Activated T-helper 2 cell treated with anti-CD3 and anti-CD28 coated beads, Interferon-gamma antibody, Interleukin-2, Interleukin-4, amounts not matched to agents 10 μg/mL and 5 μg/mL and 100 μg/mL, durations not matched to agents 14 hours and 24 hours and 36 hours (primary cell): ENCODE results near the gene PLCL1. TPM values are rescaled to one million over a fixed set of nuclear protein-coding genes. Genes with fewer than 3 reads are reported as not detected.

ENCODE experiments used
- DNase-seq: peaks from one replicate; pipeline ENCODE4 v3.0.0; 2021; ENCODE audit warnings: low spot score
- H3K27ac Mint-ChIP-seq: one replicate; pipeline ENCODE4 v1.8.0; 2021; ENCODE audit warnings: mixed read lengths
- H3K27me3 Mint-ChIP-seq: one replicate; pipeline ENCODE4 v1.8.0; 2021; ENCODE audit warnings: low read depth, mixed read lengths
- H3K36me3 Mint-ChIP-seq: one replicate; pipeline ENCODE4 v1.8.0; 2021; ENCODE audit warnings: low read depth, mixed read lengths
- H3K4me1 Mint-ChIP-seq: one replicate; pipeline ENCODE4 v1.8.0; 2021; ENCODE audit warnings: low read depth, mixed read lengths
- H3K4me3 Mint-ChIP-seq: one replicate; pipeline ENCODE4 v1.8.0; 2021; ENCODE audit warnings: low read depth, mild to moderate bottlenecking, moderate library complexity, mixed read lengths
- H3K9me3 Mint-ChIP-seq: one replicate; pipeline ENCODE4 v1.8.0; 2021; ENCODE audit warnings: mixed read lengths
- intact Hi-C: fragments of 100-400 bp; cut with micrococcal nuclease; formaldehyde crosslinking; loops from one replicate; pipeline ENCODE4 v1.15.1; 2023
- total RNA-seq: library from RNA; stranded (reverse); gene quantifications from 2 replicates; pipeline ENCODE4 v1.2.3, GENCODE V29; 2022

The PLCL1 gene
- total RNA-seq, 1 donor from 2014 or later, result 1.8 TPM

GRCh38 chr2:198161151-198161550 lies 356.8 kb downstream of the PLCL1 start:
- Mint-ChIP-seq H3K27me3 (peaks cover 6% of the 10 kb centered on the region), H3K36me3 (no peaks in the 10 kb centered on the region), H3K27ac (no peak overlapping the region), H3K4me3 (no peak overlapping the region), H3K9me3 (peaks cover 8% of the 10 kb centered on the region), H3K4me1 (no peaks in the 10 kb centered on the region)
- no peak for DNase-seq
- intact Hi-C loops, result no loop called here

- H3K4me3 Mint-ChIP-seq, result no peak overlapping the region
- intact Hi-C loops, result no loop called here
- DNase-seq, result no peak
- H3K36me3 Mint-ChIP-seq, result no peaks in the 10 kb centered on the region
- H3K27me3 Mint-ChIP-seq, result peaks cover 6% of the 10 kb centered on the region
- H3K9me3 Mint-ChIP-seq, result no peaks in the 10 kb centered on the region
- H3K4me1 Mint-ChIP-seq, result no peaks in the 10 kb centered on the region
- no peak overlapping the region for H3K27ac Mint-ChIP-seq
Measured at GRCh38 chr2:198162276-198162675, 357.9 kb downstream of the PLCL1 start.

GRCh38 chr2:198164843-198165242 lies 360.4 kb downstream of the PLCL1 start:
- Mint-ChIP-seq H3K27me3 (peaks cover 6% of the 10 kb centered on the region), H3K36me3 (no peaks in the 10 kb centered on the region), H3K27ac (no peak overlapping the region), H3K4me3 (no peak overlapping the region), H3K4me1 (no peaks in the 10 kb centered on the region), H3K9me3 (no peaks in the 10 kb centered on the region)
- intact Hi-C loops, result no loop called here
- no peak for DNase-seq

GRCh38 chr2:198165289-198165688 lies 360.9 kb downstream of the PLCL1 start:
- Mint-ChIP-seq H3K36me3 (no peaks in the 10 kb centered on the region), H3K27ac (no peak overlapping the region), H3K9me3 (no peaks in the 10 kb centered on the region), H3K4me1 (no peaks in the 10 kb centered on the region), H3K27me3 (peaks cover 4% of the 10 kb centered on the region), H3K4me3 (no peak overlapping the region)
- intact Hi-C loops, result no loop called here
- DNase-seq, result no peak

GRCh38 chr2:198167346-198167745 lies 363.0 kb downstream of the PLCL1 start:
- Mint-ChIP-seq H3K4me3 (no peak overlapping the region), H3K27me3 (peaks cover 4% of the 10 kb centered on the region)
- intact Hi-C loops, result no loop called here

GRCh38 chr2:198168651-198169050 lies 364.3 kb downstream of the PLCL1 start:
- intact Hi-C loops, result no loop called here
- Mint-ChIP-seq H3K36me3 (no peaks in the 10 kb centered on the region), H3K4me1 (no peaks in the 10 kb centered on the region), H3K9me3 (no peaks in the 10 kb centered on the region), H3K4me3 (no peak overlapping the region), H3K27ac (no peak overlapping the region), H3K27me3 (peaks cover 6% of the 10 kb centered on the region)
- no peak for DNase-seq

More at GRCh38 chr2:198167346-198167745, 363.0 kb downstream of the PLCL1 start:
- DNase-seq, result no peak
- Mint-ChIP-seq H3K27ac (no peak overlapping the region), H3K9me3 (no peaks in the 10 kb centered on the region), H3K36me3 (no peaks in the 10 kb centered on the region), H3K4me1 (no peaks in the 10 kb centered on the region)

- H3K4me1 Mint-ChIP-seq, result no peaks in the 10 kb centered on the region
- no peak overlapping the region for H3K27ac Mint-ChIP-seq
- H3K9me3 Mint-ChIP-seq, result no peaks in the 10 kb centered on the region
- H3K36me3 Mint-ChIP-seq, result no peaks in the 10 kb centered on the region
- peaks cover 6% of the 10 kb centered on the region for H3K27me3 Mint-ChIP-seq
- DNase-seq, result no peak
- H3K4me3 Mint-ChIP-seq, result no peak overlapping the region
- intact Hi-C loops, result no loop called here
Measured at GRCh38 chr2:198173242-198173641, 368.8 kb downstream of the PLCL1 start.

- H3K27me3 Mint-ChIP-seq, result peaks cover 6% of the 10 kb centered on the region
- DNase-seq, result no peak
- H3K36me3 Mint-ChIP-seq, result no peaks in the 10 kb centered on the region
- H3K27ac Mint-ChIP-seq, result no peak overlapping the region
- intact Hi-C loops, result no loop called here
- no peak overlapping the region for H3K4me3 Mint-ChIP-seq
- H3K4me1 Mint-ChIP-seq, result no peaks in the 10 kb centered on the region
- H3K9me3 Mint-ChIP-seq, result peaks cover 2% of the 10 kb centered on the region
Measured at GRCh38 chr2:198173864-198174263, 369.5 kb downstream of the PLCL1 start.

GRCh38 chr2:198175271-198175670 lies 370.9 kb downstream of the PLCL1 start:
- H3K36me3 Mint-ChIP-seq, result no peaks in the 10 kb centered on the region
- intact Hi-C loops, result no loop called here
- H3K4me1 Mint-ChIP-seq, result no peaks in the 10 kb centered on the region
- no peak overlapping the region for H3K4me3 Mint-ChIP-seq
- H3K27me3 Mint-ChIP-seq, result peaks cover 6% of the 10 kb centered on the region
- no peak overlapping the region for H3K27ac Mint-ChIP-seq
- DNase-seq, result no peak
- peaks cover 4% of the 10 kb centered on the region for H3K9me3 Mint-ChIP-seq

GRCh38 chr2:198177040-198177439 lies 372.6 kb downstream of the PLCL1 start:
- H3K4me1 Mint-ChIP-seq, result no peaks in the 10 kb centered on the region
- H3K4me3 Mint-ChIP-seq, result no peak overlapping the region
- no peaks in the 10 kb centered on the region for H3K36me3 Mint-ChIP-seq
- no peak for DNase-seq
- H3K27me3 Mint-ChIP-seq, result peaks cover 8% of the 10 kb centered on the region
- no peak overlapping the region for H3K27ac Mint-ChIP-seq
- intact Hi-C loops, result no loop called here
- H3K9me3 Mint-ChIP-seq, result peaks cover 4% of the 10 kb centered on the region

GRCh38 chr2:198178766-198179165 lies 374.4 kb downstream of the PLCL1 start:
- intact Hi-C loops, result no loop called here
- Mint-ChIP-seq H3K4me3 (no peak overlapping the region), H3K36me3 (no peaks in the 10 kb centered on the region), H3K9me3 (peaks cover 4% of the 10 kb centered on the region), H3K27ac (no peak overlapping the region), H3K4me1 (no peaks in the 10 kb centered on the region), H3K27me3 (peaks cover 2% of the 10 kb centered on the region)
- DNase-seq, result no peak

GRCh38 chr2:198186257-198186656 lies 381.9 kb downstream of the PLCL1 start:
- no peak overlapping the region for H3K27ac Mint-ChIP-seq
- no peaks in the 10 kb centered on the region for H3K36me3 Mint-ChIP-seq
- H3K27me3 Mint-ChIP-seq, result no peaks in the 10 kb centered on the region
- no peak for DNase-seq
- H3K4me3 Mint-ChIP-seq, result no peak overlapping the region
- H3K4me1 Mint-ChIP-seq, result no peaks in the 10 kb centered on the region
- no peaks in the 10 kb centered on the region for H3K9me3 Mint-ChIP-seq
- intact Hi-C loops, result no loop called here

GRCh38 chr2:198187841-198188240 lies 383.4 kb downstream of the PLCL1 start:
- no peak for DNase-seq
- Mint-ChIP-seq H3K9me3 (no peaks in the 10 kb centered on the region), H3K4me1 (no peaks in the 10 kb centered on the region), H3K27me3 (no peaks in the 10 kb centered on the region), H3K36me3 (no peaks in the 10 kb centered on the region), H3K27ac (no peak overlapping the region), H3K4me3 (no peak overlapping the region)
- intact Hi-C loops, result no loop called here

GRCh38 chr2:198188982-198189381 lies 384.6 kb downstream of the PLCL1 start:
- intact Hi-C loops, result no loop called here
- Mint-ChIP-seq H3K4me1 (no peaks in the 10 kb centered on the region), H3K27me3 (no peaks in the 10 kb centered on the region), H3K27ac (no peak overlapping the region), H3K4me3 (no peak overlapping the region), H3K36me3 (no peaks in the 10 kb centered on the region), H3K9me3 (no peaks in the 10 kb centered on the region)
- DNase-seq, result no peak
